ENCODE measurements around the gene GBF1. TPM values are rescaled to one million over a fixed set of nuclear protein-coding genes. Genes with fewer than 3 reads are reported as not detected.
A peak's percentile ranks its signal among the peaks of the same experiment; 100 is the strongest.

The GBF1 gene
- total RNA-seq, 1 donor from 2014 or later = 40.3 TPM

DNA sequence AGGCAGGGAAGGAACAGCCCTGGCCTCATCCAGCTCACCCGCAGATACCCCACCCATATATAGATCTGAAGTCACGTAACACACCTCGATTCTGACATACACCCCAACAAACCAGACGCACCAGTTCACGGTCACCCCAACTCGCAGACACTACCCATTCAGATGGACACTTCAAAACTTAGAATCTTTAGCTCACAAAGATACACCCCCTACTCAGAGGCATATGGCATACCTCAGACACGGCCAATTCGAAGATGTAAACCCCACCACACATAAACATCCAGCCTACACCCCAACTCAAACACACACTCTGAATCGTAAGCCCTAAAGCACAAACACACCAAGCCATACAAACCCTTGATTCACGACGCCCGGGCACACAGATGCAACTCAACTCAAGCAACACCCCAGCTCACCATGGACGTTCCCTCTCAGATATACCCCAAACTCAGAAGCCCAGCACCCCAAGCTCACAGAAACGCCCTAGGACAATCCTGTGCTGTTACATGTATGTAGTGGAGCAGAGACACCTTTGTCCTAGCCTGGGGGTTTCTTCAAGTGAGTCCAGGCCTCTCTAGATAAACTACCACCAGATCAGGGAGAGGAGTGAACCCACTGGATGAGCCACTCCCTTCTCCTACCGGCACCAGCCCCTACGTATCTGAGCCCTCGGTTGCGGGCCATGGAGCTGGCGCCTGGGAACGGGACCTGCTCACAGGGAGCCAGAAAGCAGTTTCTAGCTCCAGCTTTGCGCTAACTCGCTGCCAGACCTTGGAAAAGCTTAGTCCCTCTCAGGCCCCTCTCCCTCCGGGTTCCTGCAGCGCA is 164.5 kb downstream of the GBF1 start:
- ATAC-seq = no peak
- Histone ChIP-seq H3K27me3 (ENCODE audit: low read depth) (peaks cover 65% of the 10 kb centered on the region), H3K36me3 (no peaks in the 10 kb centered on the region), H3K9me3 (no peaks in the 10 kb centered on the region), H3K27ac (no peak overlapping the region), H3K4me3 (peak overlapping the region; percentile 45), H3K4me1 (peaks cover 12% of the 10 kb centered on the region)
- no peak for DNase-seq
- TF ChIP-seq, protein P1, sequence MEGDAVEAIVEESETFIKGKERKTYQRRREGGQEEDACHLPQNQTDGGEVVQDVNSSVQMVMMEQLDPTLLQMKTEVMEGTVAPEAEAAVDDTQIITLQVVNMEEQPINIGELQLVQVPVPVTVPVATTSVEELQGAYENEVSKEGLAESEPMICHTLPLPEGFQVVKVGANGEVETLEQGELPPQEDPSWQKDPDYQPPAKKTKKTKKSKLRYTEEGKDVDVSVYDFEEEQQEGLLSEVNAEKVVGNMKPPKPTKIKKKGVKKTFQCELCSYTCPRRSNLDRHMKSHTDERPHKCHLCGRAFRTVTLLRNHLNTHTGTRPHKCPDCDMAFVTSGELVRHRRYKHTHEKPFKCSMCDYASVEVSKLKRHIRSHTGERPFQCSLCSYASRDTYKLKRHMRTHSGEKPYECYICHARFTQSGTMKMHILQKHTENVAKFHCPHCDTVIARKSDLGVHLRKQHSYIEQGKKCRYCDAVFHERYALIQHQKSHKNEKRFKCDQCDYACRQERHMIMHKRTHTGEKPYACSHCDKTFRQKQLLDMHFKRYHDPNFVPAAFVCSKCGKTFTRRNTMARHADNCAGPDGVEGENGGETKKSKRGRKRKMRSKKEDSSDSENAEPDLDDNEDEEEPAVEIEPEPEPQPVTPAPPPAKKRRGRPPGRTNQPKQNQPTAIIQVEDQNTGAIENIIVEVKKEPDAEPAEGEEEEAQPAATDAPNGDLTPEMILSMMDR (IDR thresholded peaks at IDR 0.05) = no peak
- intact Hi-C loops (cut with DNase I) = no loop called here

DNA sequence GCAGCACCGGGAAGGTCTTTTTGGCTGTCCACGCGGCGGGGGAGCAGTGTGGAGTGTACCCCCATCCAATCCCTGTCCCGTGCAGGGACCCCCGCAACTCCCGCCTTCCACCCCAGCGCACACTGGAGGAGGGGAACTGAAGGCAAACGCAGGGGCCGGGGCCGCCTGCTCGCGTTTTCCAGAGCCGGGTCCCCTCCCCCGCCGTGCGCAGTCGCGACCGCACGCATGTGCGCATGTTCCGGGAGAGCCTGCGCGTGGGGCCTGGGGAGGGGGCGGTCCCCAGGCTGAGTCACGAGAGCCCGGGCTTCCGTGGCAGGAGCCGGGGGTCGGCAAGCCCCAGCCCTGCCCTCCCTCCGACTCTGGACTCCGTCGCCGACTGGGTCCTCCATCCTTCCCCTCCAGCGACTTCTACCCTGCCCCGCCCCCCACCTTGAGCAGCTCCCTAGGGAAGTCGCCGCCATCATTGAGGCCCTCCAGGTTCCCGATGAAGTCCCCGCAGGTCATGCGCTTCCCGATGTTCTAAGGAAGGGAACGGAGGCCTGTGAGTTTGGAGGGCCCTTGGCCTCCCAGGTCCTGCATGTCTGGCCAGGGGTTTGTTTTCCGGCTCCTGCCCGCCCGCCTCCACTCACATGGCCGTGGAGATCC is 165.2 kb downstream of the GBF1 start:
- TF ChIP-seq, protein P1 (IDR thresholded peaks at IDR 0.05) = no peak
- Histone ChIP-seq H3K27me3 (ENCODE audit: low read depth) (peaks cover 73% of the 10 kb centered on the region), H3K4me3 (peak overlapping the region; percentile 20), H3K9me3 (no peaks in the 10 kb centered on the region), H3K36me3 (no peaks in the 10 kb centered on the region), H3K4me1 (peaks cover 12% of the 10 kb centered on the region), H3K27ac (no peak overlapping the region)
- no peak for ATAC-seq
- DNase-seq = peak; percentile 43
- intact Hi-C loops (cut with DNase I) = no loop called here

DNA sequence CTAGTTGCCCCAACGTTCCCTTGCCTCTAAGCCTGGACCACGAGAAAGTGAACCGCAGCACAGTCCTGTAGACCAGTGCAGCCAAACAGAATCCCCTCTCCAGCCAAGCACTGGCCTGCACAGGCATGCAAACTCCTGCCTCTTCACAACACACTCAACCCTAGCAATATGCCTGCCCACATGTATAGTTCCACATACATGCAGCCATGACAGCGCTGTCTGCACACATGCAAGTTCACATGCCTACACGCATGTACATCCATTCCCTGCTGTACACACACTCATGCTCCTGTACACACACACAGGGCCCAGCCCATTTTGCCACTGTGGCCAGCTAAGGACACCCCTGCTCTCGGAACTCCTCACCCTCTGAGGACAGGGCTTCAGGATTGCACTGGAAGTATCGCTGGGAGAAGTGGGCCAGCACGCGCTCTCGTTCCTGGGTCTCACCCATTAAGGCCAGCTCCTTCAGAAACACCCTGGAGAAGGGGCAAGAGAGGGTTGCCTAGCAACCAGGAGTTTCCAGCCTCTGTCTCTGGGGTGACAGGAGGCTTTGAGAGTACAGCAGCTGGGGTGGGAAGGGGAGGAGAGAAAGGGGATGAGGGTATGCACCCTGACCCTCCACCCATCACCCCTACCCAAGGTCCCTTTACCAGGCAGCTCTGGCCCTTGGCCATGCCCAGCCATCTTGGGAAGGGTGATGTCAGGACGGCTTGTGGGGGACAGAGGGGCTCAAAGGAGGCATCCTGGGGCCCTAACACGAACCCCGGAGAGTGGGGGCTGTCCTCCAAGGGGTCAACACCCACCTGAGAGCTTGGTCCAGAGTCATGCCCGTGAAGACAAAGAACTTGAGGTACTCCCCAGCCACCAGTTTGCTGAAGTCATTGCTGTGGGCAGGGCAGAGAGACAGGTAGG is 166.3 kb downstream of the GBF1 start:
- DNase-seq = no peak

DNA sequence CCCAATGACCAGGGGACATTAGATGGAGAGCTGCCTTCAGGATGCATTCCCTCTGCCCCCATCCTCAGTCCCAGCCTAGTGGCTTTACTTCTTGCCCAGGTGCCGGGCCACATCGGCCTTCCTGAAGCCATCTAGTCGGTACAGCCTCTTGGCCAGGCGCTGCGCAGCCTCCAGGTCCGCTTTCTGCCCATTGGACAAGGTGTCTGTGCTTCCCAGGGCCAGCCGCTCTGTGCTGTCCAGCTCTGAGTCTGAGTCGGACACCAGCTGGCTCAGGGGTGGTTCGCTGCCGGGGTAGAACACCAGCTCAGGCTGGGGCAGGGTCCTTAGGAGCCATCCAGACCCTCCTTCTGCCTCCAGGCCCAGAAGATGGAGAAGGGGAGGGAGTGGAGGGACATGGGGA is 167.0 kb downstream of the GBF1 start:
- Histone ChIP-seq H3K9me3 (no peaks in the 10 kb centered on the region), H3K27me3 (ENCODE audit: low read depth) (peaks cover 87% of the 10 kb centered on the region), H3K36me3 (no peaks in the 10 kb centered on the region), H3K4me3 (no peak overlapping the region), H3K27ac (no peak overlapping the region), H3K4me1 (peaks cover 12% of the 10 kb centered on the region)
- ATAC-seq = no peak
- intact Hi-C loops (cut with DNase I) = no loop called here
- TF ChIP-seq, protein P1 (IDR thresholded peaks at IDR 0.05) = no peak
- DNase-seq = no peak

More for the DNA sequence above, 166.3 kb downstream of the GBF1 start:
- TF ChIP-seq, protein P1 (IDR thresholded peaks at IDR 0.05) = no peak
- no peak for ATAC-seq
- intact Hi-C loops (cut with DNase I) = no loop called here
- H3K4me1 ChIP-seq = peaks cover 12% of the 10 kb centered on the region
- H3K4me3 ChIP-seq = no peak overlapping the region
- no peaks in the 10 kb centered on the region for H3K9me3 ChIP-seq
- no peak overlapping the region for H3K27ac ChIP-seq
- H3K36me3 ChIP-seq = no peaks in the 10 kb centered on the region
- H3K27me3 ChIP-seq (ENCODE audit: low read depth) = peaks cover 82% of the 10 kb centered on the region

DNA sequence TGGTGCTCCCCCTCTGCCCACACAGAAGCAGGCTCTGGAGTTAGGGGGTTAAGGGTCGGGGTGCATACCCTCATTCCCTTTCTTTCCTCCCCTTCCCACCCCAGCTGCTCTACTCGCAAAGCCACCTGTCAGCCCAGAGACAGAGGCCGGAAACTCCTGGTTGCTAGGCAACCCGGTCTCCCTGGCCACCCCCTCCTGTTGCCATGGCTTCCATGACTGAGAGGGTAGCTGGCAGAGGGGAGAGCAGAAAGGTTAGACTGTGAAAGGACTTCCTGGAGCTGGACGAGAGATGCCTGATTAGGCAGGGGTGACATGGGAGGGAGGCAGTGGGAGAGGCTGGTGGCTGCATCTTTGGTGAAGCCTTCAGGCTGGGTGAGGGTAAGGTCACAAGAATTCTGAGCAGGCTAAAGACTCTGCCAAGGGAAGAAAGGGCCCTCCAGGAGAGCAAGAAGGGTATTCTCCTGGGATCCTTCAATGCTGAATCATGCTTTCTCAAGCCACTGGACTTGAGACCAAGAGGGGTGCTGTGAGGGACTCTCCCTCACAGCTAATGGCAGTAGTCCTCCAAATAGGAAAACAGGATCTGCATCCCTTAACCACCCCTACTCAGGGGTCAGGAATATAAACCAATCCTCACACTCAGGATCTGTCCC is 167.8 kb downstream of the GBF1 start:
- Histone ChIP-seq H3K4me3 (no peak overlapping the region), H3K27ac (no peak overlapping the region), H3K36me3 (no peaks in the 10 kb centered on the region), H3K27me3 (ENCODE audit: low read depth) (peaks cover 86% of the 10 kb centered on the region), H3K9me3 (no peaks in the 10 kb centered on the region), H3K4me1 (peaks cover 12% of the 10 kb centered on the region)
- intact Hi-C loops (cut with DNase I) = no loop called here
- DNase-seq (no peak), ATAC-seq (no peak)
- TF ChIP-seq, protein P1 (IDR thresholded peaks at IDR 0.05) = no peak
